Anterior cingulate cortex (tissue), 58 donors: ENCODE data around the gene TLR3.
"Not testable (repeated sequence)": the region's sequence is repeated elsewhere in the genome, so short reads cannot be mapped to it uniquely, and the experiment has no call there.

Experiments used
- DNase-seq, 58 donors: peaks; one replicate each; lab custom pipeline; 2025; lab: John Stamatoyannopoulos, UW

The TLR3 gene

DNA sequence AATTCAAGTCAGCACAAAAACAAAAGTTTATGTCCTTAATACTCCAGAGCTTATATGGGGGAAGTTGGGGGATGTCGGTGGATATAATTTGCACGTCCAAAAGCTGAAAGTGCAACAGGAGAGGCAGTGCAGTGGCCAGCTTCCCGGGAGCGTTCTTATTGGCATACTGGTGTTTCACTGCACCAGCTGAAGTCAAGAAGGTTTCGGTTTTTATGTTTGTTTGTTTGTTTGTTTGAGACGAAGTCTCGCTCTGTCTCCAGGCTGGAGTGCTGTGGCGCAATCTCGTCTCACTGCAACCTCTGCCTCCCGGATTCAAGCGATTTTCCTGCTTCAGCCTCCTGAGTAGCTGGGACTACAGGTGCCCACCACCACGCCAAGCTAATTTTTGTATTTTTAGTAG is 28.6 kb upstream of the TLR3 start:
- no peak for DNase-seq

DNA sequence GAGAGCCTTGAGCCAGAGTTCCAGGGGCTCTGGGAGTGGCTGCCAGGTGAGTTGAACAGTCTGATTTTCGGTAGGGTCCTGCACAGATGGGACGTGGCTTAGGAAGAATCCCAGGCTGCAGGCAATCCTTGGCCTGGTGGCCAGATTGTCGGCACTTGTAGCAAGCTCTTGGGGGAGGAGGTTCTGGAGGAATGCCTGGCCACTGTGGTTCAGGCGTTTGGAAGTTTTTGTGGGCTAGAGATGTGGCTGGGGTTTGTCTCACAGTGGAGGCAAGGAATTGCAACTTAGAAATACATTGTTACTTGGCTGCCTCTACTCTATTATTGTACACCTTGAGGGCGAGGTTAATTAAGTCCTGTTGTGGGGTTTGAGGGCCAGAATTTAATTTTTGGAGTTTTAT is 21.5 kb upstream of the TLR3 start:
- DNase-seq: not testable (repeated sequence)

DNA sequence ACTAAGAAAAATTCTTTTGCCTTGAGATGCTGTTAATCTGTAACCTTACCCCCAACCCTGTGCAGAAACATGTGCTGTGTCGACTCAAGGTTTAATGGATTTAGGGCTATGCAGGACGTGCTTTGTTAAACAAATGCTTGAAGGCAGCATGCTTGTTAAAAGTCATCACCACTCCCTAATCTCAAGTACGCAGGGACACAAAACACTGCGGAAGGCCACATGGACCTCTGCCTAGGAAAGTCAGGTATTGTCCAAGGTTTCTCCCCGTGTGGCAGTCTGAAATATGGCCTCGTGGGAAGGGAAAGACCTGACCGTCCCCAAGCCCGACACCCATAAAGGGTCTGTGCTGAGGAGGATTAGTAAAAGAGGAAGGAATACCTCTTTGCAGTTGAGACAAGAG is 18.8 kb upstream of the TLR3 start:
- not testable (repeated sequence) for DNase-seq

DNA sequence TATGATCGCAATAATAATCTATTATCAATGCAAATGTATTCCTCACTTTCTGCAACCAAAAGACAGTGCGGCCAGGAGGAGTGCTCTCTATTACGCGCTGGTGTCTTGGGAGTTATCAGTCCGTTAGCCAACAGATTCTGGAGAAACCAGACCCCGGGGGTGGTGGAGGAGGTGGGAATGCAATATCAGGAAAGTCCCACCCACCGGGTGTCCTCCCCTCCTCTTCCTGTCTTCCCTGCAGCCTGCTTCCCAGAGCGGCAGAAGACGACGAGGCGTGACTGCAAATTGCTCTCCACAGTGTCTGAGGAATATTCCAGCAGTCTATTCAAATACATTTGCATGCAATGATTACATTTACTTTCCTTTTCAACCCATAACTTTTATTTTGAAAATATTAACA is 17.9 kb upstream of the TLR3 start:
- no peak for DNase-seq

DNA sequence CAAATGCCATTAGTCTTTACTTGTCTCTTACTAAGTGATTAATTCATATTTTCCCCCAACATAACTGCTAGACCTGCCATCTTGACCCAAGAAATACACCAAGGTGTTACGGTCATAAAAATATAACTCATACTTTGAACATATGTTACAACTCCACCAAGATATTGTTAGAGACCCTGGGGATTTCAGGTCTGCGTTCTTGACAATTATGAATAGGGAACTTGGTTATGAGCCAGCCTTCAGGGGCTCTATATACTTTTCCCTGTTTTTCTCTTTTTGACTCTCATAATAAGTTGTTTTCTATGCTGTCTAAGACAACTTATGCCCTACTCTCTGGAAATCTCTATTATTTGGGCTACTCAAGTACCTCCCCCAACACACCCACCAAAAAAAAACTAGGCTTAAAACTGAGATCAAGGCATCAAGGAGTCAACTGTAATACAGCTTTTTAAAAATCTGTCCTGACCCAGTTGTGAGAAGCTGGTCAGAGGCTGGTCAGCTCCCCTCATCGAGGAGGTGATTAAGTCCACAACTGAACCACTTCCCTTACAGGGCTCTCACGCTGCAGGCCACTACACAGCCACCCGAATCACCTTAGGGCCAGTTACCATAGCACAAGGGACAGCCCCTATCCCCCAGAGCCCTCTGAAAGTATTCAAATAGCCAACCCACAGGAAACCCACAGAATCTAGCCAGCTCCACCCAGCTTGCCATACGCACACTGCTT is 10.5 kb upstream of the TLR3 start:
- DNase-seq: no peak

DNA sequence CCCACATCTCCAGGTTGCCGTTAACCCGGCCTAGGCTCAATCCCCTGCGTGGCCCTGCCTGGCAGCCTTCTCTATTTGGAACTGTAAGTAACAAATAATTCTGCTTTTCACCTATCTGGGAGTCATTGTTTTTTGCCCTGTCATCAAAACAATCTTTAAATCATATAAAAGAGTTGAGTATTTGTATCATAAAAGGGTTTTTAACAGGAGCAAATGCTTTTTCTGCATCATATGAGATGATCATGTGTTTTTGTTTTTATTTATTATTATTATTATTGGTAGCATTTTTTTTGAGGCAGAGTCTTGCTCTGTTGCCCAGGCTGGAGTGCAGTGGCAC is 10.0 kb upstream of the TLR3 start:
- no peak for DNase-seq

DNA sequence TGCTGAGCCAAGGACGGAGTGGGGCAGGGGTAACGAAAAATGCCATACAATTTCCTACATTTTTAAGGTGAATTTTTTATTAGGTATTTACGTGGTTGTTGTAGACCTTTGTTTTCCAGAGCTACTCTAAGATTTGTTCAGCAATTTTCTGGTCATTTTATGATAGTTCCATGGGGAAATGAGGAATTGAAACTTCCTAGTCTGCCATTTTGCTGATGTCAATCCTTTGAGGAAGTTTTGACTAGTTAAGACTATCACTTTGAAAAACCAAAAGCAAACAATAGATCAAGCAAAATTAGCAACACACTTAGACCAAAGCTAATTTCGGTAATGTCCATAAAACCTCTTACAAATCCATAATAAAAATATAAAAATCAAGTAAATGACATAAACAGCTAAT is 7.0 kb upstream of the TLR3 start:
- no peak for DNase-seq

DNA sequence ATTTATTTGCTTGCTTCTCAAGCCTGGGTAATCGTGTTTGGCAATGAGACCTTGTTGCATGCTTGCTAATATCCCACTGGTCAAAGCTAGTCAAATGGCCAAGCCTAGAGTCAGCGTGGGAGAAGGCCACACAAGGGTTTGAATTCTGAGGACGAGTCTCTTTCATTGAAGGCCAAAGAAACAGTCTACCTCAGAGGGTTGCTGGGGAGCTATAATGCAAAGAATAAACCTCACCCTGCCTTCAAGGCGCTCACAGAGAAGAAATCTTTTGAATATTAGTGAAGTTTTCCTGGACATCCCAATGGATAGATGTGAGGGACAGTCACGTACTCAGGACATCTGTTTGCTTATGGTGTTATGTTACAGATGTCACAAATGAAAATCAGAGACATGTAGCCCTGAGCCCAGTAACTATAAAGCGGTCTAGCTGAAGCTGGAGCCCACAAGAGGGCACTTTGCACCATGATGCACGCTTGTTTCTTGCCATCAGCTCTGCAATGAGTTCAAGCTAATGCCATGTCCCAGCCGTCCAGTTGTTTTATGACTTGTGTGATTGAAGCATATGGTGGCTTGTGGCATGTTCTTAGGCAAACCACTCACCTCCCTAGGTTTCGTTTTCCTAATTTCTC is 1.1 kb upstream of the TLR3 start:
- DNase-seq: peak in 43 of 58 donors; percentile 4 to 65 (median 29)

DNA sequence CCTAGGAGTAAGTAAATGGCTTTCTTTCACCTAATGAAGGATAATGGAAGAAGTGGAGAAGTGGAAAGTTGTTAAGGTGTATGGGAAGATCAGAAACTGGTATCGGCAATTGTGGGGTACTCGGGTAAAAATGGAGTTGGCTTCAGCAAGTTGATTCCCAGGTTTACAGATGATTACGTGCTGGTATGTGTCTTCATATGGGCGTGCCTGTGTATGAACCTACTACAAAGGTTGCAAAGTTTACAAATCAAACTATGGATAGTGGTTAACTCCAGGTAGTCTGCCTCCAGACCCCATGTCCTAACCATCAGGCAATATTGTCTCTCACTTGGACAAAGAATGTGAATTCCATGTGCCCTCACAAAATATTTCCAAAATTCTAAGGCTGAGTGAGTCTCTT is 773 bp downstream of the TLR3 start:
- no peak for DNase-seq

DNA sequence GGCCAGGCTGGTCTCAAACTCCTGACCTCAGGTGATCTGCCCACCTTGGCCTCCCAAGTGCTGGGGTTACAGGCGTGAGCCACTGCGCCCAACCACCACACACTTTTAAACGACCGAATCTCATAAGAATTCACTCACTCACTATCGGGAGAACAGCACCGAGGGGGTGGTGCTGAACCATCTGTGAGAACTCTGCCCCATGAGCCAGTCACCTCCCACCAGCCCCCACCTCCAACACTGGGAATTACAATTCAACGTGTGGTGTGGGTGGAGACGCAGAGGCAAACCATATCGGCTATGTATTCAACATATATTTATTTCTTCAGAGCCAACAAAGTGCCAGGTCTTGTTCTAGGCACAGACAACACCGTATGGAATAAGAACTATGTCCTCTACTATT is 3.6 kb downstream of the TLR3 start:
- DNase-seq: no peak

DNA sequence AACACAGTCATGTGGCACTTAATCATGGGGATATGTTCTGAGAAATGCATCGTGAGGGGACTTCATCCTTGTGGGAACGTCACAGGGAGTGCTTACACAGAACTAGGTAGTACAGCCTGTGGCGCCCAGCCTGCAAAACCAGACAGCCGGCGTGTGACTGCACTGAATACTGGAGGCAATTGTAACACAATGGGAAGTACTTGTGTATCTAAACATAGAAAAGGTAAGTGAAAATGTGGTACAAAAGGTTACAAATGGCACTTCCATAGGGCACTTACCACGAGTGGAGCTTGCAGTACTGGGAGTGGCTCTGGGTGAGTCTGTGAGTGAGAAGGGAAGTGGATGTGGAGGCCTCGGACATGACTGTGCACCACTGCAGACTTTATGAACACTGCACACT is 5.2 kb downstream of the TLR3 start:
- DNase-seq: peak in 24 of 58 donors; percentile 3 to 58 (median 16)

DNA sequence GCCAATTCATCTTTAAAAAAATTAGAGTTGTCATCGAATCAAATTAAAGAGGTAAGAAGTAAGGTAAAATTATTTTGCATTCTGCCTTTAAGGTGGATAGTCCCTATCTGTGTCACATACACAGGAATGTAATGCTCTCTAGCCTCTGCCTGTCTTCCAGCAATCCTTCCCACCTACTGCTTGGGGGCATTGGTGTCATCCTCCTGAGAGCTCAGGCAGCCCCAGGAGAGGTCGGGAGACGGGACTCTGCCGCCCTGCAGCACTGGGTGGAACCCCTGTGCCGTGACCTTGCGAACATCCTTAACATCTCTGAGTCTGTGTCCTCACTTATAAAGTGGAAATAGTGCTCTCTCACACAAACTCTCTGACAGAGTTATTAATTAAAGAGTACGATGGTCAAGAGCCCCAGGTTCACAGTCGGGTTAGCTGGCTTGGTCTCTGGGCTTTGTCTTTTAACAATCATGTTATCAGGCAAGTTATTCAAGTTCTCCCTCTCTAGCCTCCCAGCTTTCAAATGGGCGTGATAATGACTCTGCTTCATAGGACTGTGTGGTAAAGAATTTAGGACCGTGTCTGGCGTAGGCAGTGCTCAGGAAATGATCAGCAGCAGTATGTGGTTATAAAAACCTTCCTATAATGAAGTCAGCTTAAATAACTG is 10.2 kb downstream of the TLR3 start:
- DNase-seq: no peak

DNA sequence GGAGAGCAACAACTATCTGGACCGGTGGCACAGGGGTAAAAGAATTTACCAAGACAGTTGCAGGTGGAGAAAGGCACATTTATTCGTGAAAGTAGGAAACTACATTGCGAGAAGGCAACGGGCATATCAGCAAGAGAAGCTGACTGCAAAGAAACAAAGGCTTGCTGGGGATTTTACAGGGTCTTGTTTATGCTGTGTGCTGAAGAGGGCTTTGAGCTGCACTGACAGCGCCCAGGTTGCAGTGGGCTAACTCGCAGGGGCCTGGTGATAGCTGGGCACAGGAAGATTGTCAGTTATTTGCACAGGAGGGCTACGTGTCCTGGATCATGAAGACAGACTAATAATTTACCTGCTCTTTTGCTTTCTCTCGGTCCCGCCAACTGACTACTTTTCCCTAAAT is 10.7 kb downstream of the TLR3 start:
- DNase-seq: no peak

DNA sequence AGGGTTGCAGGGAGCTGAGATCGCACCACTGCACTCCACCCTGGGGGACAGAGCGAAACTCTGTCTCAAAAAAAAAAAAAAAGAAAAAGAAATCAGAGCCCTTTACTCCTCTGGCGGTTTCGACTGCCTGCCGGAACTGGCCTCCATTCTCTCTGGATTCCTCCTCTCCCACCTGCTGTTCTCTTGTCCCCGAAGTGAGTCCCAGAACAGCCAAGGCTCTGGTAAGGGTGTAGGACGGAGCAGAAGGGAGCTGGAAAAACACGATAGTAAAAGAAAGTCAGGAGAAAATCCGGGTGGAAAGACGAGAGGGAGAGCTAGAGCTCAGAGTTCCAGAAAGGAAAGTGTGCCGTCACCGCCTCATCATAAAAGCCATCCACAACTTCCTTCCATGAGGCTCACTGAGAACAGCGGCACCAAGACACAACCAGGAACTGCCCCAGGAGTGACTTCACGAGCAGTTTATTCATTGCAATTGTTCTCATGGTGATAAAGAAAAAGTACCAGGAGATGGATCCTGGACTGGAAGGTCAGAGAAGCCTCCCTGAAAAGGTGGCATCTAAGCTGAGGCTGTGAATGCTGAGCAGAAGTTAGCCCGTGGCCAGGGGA is 12.3 kb downstream of the TLR3 start:
- DNase-seq: peak in 1 of 58 donors; percentile 13

DNA sequence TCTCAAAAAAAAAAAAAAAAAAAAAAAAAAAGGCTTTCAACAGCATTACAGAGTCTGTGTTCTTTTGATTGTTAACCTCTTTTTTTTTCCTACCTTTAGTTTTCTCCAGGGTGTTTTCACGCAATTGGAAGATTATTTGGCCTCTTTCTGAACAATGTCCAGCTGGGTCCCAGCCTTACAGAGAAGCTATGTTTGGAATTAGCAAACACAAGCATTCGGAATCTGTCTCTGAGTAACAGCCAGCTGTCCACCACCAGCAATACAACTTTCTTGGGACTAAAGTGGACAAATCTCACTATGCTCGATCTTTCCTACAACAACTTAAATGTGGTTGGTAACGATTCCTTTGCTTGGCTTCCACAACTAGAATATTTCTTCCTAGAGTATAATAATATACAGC is 13.3 kb downstream of the TLR3 start:
- no peak for DNase-seq

DNA sequence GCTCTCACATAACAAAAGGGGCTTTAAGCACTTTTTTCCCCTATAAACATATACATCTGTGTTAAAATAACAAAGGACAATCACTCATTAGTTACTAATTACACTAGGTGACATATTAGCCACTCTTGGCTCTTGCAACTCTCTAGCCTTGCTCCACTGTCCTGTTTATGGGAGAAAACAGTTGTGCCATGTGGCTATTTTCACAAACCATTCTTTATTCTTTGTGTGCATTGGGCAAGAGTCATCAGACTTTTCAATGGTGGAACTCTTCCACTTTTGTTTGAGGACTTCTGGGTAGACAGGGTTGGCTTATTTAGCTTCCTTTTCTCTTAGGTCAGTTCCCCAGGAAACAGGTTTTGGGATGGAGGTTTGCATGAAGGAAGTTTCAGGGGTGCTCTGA is 19.6 kb downstream of the TLR3 start:
- no peak for DNase-seq

DNA sequence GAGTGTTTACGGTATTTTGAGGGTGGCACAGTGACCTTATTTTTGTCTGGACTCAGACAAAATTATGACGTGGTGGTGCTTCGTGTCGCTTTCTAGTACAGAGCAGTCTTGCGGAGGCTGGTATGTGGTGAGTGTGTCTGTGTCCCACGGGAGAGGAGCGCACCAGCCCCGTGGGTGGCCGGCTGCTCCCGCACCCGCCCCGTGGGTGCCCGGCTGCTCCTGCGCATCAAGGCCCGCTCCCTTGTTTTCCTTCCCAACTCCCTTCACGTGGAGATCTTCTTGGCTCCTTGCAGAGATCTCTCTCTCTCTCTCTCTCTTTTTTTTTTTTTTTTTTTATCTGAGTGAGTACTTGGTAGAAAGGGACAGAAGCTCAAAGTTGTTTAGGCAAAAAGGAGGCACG is 23.3 kb downstream of the TLR3 start:
- DNase-seq: no peak

DNA sequence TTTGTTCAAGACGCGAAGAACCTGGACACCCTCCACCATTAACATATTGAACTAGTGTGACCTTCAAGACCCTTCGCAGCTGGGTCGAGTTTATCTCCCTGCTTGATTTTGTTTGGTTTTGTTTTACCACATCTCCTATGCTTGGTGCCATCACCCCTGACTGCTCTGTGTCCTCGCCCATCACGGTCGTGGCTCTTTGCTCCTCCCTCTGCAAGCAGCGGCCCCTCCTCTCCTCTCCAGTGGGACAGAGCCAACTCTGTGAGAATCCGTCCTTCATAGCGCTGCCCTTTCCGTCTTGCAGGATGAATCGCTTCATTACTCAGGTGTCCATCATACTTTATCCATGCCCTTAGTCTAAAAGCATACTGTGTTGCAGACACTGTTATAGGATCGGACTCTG is 26.4 kb downstream of the TLR3 start:
- DNase-seq: no peak

DNA sequence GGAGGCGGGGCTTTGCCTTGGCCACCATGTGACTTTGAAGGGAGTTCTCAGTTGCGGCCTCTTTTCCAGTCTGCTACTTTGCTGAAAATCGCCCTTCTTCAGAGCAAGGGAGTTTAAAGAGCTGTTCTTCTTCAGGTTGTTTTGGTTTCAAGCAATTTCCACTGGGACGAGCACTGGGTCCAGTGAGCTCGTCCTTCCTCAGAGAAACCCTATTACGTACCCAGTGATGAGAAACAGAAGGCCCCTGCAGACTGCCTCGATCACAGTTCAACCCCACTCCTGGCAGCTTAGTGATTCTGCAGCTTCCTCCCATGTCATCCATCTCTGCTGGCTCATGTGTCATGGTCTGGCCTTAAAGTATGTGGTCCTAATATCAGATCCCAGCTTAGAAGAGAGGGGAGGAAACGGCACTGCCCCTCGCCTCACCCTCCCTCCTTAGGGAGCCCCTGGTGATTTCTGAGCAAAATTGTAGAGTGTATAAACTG is 27.8 kb downstream of the TLR3 start:
- no peak for DNase-seq

DNA sequence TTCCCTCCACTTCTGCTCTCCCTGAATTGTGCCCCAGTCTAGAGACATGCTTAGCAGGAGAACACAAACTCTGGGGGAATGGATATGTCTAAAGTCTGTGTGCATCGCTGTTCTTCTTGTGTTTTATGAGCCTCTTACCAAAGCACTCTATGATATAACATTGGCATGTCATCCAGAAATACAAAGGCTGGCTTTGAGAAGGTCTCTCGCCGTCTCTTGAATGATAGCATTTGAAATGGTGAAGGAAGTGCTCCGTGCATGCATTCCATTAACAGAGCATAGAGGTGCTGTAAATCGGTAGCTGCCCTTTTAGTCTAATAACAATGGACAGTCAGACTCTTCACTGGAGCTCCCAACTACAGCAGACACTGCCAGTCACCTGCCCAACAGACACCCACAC is 28.4 kb downstream of the TLR3 start:
- DNase-seq: no peak

DNA sequence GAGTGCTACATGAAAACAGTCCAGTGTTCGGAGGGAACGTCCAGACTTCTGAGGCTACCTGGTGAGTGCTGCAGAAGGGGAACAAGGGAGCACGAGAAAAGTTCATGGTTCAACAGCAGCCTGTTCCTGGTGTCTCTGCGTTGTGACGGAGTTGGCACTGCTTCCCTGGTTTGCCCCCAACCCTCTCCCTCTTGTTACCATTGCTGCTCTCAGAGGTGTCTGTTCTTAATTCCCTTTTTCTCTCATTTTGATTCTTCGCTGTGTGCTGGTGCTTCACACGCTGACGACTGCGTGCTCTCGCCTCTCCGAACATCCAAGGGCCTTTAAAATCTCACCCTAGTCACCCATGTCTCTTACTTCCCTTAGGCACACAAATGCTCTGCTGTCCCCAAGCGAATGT is 34.0 kb downstream of the TLR3 start:
- no peak for DNase-seq
